Fibroblast of peridontal ligament (primary cell): ENCODE data around the gene SPTSSA.

Source experiments
- DNase-seq: peaks from one replicate; pipeline ENCODE4 v3.0.0-alpha.2; 2010; ENCODE audit errors: extremely low read depth

Gene SPTSSA

GRCh38 chr14:34472706-34473279 lies 10.8 kb upstream of the SPTSSA start:
- DNase-seq, result no peak

- no peak for DNase-seq
Measured at GRCh38 chr14:34470319-34470718, 8.3 kb upstream of the SPTSSA start.

- DNase-seq, result no peak
Measured at GRCh38 chr14:34466691-34467090, 4.7 kb upstream of the SPTSSA start.

- peak; percentile 49 for DNase-seq
Measured at GRCh38 chr14:34465069-34465859, 3.2 kb upstream of the SPTSSA start.

GRCh38 chr14:34463598-34463961 lies 1.5 kb upstream of the SPTSSA start:
- DNase-seq, result no peak

- peak; percentile 52 for DNase-seq
Measured at GRCh38 chr14:34461334-34462131, 507 bp downstream of the SPTSSA start.

GRCh38 chr14:34460841-34461240 lies 1.2 kb downstream of the SPTSSA start:
- peak; percentile 42 for DNase-seq

GRCh38 chr14:34460295-34460694 lies 1.7 kb downstream of the SPTSSA start:
- no peak for DNase-seq

GRCh38 chr14:34457186-34457585 lies 4.9 kb downstream of the SPTSSA start:
- DNase-seq, result no peak

- no peak for DNase-seq
Measured at GRCh38 chr14:34453226-34453625, 8.8 kb downstream of the SPTSSA start.

GRCh38 chr14:34452258-34452822 lies 9.7 kb downstream of the SPTSSA start:
- no peak for DNase-seq

- DNase-seq, result no peak
Measured at GRCh38 chr14:34450958-34451357, 11.1 kb downstream of the SPTSSA start.

GRCh38 chr14:34450542-34450915 lies 11.5 kb downstream of the SPTSSA start:
- DNase-seq, result no peak

GRCh38 chr14:34449819-34450541 lies 12.1 kb downstream of the SPTSSA start:
- no peak for DNase-seq

GRCh38 chr14:34439090-34439489 lies 22.9 kb downstream of the SPTSSA start:
- DNase-seq, result no peak

- DNase-seq, result no peak
Measured at GRCh38 chr14:34438438-34438837, 23.6 kb downstream of the SPTSSA start.

- no peak for DNase-seq
Measured at GRCh38 chr14:34437729-34438080, 24.3 kb downstream of the SPTSSA start.

GRCh38 chr14:34436960-34437728 lies 24.9 kb downstream of the SPTSSA start:
- peak; percentile 15 for DNase-seq

- peak; percentile 38 for DNase-seq
Measured at GRCh38 chr14:34436118-34436905, 25.7 kb downstream of the SPTSSA start.

GRCh38 chr14:34433957-34434356 lies 28.1 kb downstream of the SPTSSA start:
- DNase-seq, result no peak
